ENCODE measurements around the gene GRIN3B.

GRCh38 chr19:993361-993830, 6.8 kb upstream of the GRIN3B start:
- TF ChIP-seq POLR2A (IDR thresholded peaks at IDR 0.05) (no peak), CTCF (IDR thresholded peaks at IDR 0.05) (no peak)

Measured in vagina (tissue), 2 donors.